GM19035 (cell line): Measurements from ENCODE around the gene EMD.

Experiments used
- ATAC-seq: cut with Tn5 transposase; IDR thresholded peaks from one replicate; pipeline ENCODE4 v1.9.1; 2021; ENCODE audit not compliant: unreplicated experiment

Gene EMD

DNA sequence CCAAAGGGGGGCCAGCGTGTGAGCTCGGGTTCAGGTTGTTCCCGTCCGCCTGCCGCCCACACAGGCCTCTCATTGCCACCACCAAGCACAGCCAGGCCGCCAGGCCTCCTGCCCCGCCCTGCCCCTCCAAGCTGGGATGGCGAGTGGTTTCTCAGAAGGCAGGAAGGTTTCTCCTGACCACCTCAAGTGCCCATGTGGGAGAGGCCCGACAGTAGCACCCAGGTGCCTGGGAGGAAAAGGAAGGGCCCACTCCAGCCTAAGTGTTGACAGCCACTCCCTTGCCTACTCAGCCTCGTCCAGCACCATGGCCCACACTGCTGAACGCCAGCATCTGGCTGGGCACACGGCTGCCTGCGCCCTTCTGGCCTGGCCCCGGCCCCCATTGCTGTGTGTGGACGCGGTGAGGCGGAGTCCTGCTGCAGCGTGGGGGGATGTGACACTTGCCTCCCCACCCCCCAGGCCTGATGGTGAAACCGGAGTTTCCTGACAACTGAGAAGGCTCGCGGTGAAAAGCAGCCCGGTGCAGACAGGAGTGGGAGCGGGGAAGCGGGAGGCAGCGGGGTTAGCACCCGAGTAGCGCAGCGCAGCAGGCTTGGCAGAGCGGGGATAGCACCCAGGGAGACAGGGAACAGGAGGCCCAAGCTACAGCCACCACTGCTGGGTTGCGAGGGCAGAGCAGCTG lies 23.9 kb upstream of the EMD start:
- no peak for ATAC-seq

DNA sequence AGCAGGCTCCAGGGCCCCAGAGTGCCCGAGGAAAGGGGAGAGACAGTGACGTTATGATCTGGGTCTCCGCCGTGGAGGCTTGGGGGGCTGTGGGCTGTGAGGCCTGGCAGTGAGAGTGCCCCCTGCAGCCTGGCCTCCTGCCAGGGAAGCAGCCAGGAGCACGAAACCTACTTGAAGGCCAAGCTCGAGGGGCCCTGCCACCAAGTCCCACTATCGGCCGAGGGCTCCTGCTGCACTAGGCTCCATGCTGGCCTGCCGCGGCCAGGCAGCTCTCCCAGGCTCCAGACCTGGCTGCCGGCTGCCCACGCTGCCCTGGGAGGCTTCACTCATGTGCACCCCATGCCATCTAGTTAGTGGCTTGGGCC lies 23.3 kb upstream of the EMD start:
- ATAC-seq, result no peak

DNA sequence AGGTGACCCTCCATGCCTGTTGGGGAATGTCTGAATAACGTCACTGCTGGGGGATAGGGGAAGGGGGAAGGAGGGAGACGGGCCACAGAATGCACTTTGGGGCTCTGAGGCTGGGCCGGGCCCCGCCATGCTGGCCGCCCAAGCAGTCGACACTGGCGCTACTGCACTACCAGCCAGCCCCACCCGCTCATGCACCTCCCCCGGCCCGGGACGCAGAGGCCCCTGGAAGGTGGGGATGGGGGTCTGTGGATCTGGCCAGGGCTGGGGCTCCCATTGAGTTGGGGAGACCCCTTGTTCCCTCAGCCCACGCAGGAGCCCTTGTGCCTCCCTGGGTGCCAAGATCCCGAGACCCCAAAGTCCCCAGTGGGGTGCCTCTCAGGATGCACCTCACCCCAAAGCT lies 22.5 kb upstream of the EMD start:
- ATAC-seq, result no peak

DNA sequence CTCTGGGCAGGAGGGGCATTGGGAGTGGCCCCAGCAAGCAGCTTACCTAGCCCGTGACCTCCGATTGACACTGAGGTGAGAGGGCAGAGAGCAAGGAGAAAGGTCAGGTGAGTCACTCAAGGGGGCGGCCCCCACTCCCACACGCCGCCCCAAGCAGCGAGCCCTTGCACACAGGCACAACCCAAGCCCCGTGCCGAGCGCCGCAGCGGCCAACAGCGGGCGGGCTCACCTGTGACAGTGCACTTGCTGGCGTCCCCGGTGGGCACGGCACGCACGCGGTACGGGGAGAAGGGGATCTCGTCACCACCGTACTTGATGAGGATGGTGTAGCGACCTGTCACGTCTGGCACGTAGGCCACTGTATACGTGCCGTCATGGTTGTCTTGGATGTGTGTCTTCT lies 21.9 kb upstream of the EMD start:
- ATAC-seq, result no peak

DNA sequence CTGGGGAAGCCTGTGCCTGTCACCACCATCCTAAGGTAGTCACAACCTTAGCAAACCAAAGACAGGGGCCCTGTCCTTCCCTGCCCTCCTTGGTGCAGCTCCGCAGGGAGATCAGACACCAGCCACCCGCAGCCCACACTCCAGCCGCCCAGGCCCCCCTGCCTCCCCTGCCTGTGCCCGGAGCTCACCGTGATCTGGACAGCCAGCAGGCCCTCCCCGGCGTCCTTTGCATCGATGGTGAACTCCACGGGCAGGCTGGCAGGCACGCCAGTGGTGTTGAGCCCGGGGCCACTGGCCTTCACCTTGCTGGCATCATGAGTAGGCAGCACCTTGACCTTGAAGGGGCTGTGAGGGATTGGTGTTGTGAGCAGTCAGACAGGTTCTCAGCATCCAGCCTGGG lies 21.1 kb upstream of the EMD start:
- ATAC-seq, result no peak

DNA sequence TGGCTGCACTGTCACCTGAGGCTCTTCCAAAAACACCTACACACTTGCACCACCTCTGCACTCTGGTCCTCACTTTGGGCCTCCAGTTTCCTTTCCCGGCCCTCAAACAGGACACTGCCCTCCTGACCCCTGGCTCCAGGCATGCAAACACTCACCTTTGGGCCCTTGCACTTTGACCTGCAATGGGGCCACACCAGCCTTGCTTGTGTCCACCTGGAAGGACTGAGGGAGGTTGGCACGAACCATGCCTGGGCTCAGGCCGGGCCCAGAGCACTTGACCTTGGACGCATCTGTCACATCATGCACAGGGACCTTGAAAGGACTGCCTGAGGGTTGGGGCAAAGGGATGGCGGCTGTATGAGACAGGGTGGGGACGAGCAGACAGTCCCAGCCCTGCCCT lies 20.3 kb upstream of the EMD start:
- no peak for ATAC-seq

DNA sequence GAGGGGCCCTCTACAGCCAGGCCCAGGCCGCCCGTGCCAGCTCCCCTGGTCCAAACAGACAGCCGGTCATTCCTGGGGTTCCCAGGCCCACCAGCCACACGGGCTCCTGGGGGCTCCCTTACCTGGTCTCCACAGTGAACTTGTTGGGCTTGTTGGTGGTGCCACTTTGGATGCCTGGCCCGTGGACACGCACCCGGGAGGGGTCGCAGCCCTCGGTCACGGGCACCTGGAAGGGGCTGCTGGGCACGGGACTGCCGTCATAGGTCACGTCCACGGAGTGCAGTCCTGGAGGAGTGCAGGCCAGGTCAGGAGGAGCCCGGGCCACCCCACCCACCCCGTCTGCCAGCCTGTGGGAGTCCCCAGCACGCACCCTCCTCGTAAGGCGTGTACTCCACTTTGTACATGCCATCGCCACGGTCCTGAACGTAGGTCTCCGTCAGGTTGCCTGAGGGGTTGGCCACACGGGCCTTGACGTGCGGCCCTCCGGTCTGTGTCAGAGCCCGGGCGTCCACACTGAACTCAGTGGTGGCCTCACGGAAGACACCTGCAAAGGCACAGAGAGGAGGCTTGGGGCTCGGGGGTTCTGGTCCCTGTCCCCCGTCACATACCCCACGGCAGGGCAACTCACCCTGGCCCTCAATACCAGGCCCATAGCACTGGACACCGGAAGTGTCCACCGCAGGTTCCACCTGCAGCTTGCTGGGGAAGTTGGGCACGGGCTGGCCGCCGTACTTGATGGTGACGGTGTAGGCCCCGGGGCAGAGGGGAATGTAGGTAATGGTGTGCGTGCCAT lies 19.5 kb upstream of the EMD start:
- no peak for ATAC-seq

DNA sequence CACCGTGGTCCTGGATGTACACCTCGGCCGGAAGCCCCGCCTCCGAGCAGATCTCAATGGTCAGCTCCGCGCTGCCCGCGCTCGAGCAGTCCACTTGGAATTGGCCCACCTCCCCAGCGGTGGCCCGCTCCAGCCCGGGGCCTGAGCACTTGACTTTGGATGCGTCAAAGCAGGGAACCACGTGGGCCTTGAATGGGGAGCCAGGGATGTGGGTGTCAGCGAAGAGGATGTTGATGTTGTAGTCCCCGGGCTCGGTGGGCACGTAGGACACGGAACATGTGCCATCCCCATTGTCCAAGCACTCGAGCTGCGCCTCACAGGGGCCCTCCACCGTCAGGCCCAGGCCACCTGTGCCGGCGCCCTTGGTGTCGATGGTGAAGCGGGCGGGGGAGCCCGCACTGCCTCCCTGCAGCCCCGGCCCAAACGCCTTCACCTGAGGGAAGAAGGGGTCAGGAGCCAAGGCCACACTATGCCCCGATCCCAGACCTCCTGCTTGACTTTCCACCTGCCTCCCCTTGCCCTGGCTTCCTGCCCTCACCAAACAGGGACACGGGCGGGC lies 18.9 kb upstream of the EMD start:
- no peak for ATAC-seq

DNA sequence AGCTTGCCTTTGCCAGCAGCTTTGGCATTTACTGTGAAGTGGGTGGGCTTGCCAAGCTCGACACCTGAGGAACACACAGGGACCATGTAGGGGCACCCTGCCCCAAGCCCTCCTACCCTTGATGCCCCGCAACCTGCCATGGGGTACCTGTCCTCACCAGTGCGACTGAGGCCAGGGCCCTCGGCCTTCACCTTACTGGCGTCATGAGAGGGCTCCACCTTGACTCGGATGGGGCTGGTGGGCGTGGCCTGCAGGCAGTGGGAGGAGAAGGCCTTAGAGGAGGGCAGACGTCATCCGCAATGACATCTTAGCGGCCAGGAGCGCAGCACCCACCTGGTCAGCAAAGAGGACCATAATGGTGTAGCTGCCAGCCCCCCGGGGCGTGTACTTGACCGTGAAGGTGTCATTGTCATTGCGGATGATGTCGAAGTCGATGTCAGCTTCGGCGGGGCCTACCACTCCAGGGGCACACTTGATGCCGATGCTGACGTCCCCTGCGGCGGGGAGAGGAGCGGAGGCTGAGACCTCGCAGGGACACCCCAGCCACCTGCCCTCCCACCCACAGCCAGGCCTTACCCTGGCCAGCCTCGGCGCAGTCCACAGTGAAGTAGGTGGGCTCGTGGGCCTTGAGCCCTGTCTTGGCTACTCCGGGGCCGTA lies 16.9 kb upstream of the EMD start:
- ATAC-seq, result no peak

DNA sequence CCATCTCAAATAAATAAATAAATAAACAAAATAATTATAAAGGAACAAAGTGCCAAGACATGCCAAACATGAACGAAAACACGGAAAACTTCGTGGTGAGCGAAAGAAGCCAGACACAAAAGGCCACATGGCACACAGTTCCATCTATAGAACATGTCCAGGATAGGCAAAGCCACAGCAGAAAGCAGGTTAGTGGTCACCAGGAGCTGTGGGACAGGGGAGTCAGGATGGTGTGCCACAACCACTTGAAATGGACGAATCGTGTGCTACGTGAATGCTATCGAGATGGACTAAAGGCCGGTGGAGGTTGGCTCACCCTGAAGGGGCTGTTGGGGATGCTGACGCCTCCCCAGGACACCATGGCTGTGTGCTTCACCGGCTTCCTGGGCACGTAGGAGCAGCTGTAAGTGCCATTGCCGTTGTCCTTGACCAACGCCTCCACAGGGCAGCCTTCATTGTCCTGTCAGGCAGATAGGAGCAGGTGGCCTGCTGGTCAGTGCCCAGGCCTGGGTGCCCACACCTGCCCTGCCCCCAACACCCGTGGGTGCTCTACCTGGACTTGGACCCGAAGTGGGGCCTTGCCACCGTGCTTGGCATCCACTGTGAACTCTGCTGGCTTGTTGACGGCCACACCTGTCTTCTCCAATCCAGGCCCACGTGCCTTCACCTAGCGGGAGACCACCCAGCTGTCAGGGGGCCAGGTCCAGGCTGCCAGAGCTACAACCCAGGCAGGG lies 15.2 kb upstream of the EMD start:
- no peak for ATAC-seq

DNA sequence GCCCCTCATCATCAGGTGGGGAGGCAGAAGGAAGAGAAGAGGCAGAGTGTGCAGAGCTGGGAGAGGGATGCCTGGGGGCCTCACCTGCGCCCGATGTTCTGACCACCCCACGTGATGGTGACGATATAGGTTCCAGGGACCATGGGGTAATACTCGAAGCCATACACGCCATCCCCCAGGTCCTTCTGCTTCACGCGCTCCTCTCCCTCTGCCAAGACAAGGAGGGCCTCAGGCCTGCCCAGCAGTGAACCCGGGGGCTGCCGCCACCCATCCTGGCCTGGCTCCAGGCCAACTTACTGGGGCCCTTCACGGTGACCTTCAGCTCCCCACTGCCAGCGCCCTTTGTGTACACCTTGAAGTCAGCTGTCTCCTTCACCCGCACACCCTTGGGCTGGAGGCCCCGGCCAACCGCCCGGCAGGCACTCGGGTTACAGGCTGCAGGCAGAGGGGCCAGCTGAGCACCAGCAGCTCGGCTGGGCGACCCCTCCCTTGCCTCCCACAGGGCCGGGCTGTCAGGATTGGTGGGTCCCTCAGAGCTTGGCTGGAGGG lies 14.0 kb upstream of the EMD start:
- ATAC-seq, result no peak

DNA sequence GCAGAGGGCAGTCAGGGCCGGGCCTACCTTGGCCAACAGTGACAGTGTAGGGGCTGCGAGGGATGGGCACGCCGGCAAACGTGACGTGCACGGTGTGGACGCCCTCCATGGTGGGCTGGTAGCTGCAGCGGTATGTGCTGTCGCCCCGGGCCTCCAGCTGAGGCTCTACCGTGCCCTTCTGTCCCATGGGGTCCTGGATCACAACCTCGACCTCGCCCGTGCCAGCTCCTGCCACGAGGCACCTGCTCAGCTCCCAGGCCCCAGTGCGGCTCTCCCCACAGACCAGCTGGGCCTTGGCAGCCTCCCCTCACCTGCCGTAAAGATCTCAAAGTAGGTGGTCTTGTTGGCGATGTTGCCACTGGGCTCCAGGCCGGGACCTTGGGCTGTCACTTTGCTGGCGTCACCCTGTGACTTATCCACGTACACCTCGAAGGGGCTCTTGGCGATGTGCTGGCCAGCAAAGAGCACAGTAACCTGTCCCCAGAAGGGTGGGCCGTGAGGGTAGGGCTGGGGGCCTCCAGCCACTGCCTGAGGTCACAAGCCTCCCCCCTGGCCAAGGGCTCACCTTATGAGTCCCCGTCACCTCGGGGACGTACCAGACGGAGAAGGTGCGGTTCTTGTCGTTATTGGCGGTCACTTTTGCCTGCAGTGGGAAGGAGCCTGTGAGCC lies 13.0 kb upstream of the EMD start:
- ATAC-seq, result no peak

DNA sequence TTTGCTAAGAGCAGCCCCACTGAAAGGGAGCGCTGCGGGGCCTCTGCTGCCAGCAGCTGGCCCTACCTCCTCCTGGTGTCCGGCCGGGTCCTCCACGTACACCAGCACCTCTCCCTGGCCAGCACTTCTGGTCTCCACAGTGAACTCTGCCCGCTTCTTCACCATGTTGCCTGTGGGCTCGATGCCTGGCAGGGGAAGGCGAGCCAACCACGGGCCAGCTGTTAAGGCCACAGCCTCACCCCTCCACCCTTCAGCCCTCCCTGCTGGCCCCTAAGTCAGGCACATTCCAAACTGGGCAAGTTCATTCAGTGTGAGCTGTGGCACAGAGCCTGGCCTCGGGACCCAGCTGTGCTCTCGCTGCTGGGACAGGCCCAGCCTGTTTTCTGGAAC lies 12.4 kb upstream of the EMD start:
- ATAC-seq, result no peak

DNA sequence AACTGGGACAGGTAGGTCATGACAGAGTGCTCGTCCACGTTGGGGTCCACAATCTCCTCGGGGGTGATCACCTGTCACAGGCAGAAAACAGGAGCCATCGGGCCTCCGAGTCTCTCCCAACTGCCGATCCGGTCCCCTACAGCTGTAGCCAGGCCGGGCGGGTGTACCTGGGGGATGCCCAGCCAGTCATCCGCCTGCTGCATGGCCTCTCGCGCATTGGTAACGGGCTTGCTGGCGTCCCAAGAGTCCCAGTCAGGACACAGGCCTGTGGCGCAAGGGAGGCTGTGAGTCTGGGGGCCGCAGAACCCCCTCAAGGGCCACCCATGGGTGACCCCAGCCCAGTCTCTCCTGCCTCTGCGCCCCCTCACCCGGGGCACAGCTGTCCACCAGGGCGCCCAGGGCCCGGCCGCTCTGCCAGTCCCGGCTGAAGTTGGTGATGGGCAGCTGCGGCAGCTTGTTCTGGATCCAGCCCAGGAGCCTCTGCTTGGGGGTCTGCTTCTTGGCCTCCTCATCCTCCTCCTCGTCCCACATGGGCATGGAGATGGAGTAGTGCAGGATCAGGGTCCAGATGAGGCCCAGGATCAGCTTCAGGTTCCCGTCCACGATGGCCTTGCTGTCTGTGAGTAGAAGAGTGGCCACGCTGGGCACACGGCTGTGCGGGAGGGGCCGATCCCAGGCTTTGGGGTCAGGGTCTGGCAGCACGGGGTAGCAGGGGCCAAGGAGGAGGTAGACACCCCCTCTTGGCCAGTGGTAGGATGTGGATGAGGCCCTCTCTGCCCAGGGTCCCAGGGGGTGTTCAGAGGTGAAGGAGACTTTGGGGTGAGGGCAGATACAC lies 11.4 kb upstream of the EMD start:
- ATAC-seq, result no peak

DNA sequence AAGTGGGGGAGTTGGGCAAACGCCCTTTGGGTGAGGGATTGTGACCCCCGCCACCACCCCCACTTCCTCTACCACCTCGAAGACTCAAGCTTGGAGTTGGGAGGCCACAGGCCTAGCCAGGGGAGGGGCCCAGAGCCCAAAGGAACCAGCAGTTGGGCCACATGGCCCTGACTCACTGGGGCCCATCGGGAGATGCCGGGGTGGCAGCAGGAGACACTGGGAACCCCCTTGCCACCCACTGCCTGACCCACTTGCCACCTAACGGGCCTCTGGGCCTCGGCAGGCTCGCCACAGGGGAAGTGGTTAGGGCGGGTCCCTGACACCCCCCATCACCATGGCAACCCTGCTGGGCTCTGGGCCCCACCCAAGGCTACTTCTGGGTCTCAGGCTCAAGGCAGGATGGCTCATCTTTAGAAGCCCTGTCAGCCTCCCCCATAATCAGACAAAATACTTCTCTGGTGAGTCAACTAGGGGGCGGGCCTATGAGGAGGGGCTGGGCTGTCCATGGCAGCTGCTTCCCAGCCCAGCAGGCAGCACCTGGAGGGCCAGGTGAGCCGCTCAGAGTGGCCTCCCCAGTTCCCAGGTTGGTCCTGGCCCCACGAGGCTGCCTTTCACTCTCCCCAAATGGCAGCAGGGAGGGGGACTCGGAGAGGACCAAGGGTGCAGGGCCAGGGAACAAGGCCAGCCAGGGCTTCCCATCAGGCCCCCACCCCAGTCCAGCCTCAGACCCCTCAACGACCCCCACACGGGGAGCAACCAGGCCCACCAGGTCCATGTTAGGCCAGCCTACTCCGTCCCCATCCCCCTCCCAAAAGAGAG lies 10.3 kb upstream of the EMD start:
- ATAC-seq, result peak; percentile 40

DNA sequence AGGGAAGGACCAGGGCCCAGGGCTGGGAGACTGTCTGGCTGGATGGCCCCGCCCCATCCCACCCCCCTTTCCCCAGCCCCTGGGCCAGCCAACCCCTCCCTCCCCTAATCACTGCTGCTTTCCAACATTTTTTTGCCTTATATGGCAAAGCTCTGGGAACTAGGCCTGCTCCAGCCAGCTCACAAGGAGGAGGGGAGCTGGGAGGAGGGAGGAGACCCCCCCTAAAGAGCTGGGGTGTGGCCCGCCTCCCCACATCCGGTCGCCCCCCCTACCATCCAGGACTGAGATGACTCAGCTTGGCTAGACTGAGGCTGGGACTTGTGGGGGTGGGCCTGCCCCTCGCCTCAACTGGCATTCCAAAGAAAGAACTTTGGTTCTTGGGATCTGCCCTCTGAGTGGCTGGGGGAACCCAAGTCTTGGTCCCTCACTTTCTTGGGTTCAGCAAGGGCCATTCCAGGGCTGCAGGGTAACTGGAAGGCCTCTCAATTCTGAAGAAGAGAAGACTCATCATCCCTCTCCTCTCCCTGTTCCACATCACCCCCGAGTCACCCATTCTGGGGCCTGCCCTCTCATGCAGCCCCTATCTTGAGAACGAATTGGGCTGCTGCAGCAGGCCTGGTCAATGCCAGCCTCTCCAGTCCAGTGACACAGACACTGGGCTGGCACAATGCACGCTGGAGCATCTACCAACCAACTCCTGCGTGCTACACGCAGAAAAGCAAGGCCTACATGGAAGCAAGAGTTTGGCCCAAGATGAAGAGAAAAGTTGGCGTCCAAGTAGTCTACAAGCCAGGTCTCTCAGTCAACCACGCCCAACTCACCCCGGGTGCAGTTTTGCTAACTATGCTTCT lies 9.4 kb upstream of the EMD start:
- no peak for ATAC-seq

DNA sequence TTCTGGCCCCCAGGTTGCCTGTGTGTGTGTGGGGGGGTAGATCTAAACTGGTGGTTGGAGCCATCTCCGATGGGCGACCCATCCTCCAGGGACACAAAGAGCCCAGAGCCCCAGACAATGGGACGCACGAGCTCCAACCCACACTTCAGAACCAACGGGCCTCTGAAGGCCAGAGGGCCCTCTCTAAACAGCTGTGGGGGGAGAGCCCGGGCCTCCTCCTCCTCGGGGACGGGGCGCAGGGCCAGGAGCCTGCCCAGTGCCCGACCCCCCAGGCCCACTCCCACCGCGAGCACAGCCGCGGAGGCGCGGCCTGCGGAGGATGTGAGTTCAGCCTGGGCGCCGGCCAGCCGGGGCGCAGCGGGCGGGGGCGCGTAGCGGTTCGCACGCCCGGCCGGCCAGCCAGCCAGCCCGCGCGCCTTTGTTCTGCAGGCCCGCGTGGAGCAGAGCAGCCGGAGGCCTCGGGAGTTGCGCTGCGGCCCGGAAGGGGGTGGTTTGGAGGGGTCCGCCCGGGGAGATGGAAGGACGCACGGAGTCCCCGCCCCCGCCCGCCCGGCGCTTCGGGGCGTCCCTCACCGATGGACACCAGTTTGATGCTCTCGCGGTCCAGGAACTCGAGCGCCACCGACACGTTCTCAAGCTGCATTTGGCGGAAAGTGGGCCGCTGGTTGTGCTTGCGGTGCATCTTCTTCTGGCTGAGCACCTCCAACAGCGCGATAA lies 8.6 kb upstream of the EMD start:
- ATAC-seq, result peak; percentile 3
